H1 (cell line): ENCODE data around the gene DAG1. TPM values are rescaled to one million over a fixed set of nuclear protein-coding genes. Genes with fewer than 3 reads are reported as not detected.

Experiments used
- CTCF ChIA-PET: fragments of 300-600 bp; sonication (Branson Sonifier 250); formaldehyde crosslinking; loops from one replicate; lab custom pipeline; 2021; ENCODE audit not compliant: partially characterized antibody; lab: Charles Lee
- POLR2A ChIA-PET: fragments of 300-600 bp; sonication (Branson Sonifier 250); formaldehyde crosslinking; loops from one replicate; lab custom pipeline; 2021; ENCODE audit warnings: inconsistent platforms; ENCODE audit not compliant: partially characterized antibody; lab: Charles Lee
- DNase-seq, 2 experiments: peaks; one replicate each; pipeline versions ENCODE4 v3.0.0 to v3.0.0-alpha.2; 2010 to 2022; ENCODE audit warnings: low spot score in 2 of 2, low read depth in 1 of 2, mixed read lengths in 1 of 2
- FAIRE-seq: peaks from 2 replicates; lab custom pipeline; 2011; peaks lifted over from hg19 to GRCh38; lab: Jason Lieb, UNC
- H2AFZ ChIP-seq: 2 replicates; pipeline ENCODE4 v1.8.1; 2012; ENCODE audit warnings: low read length, inconsistent platforms
- H2AK5ac ChIP-seq: 2 replicates; pipeline ENCODE4 v1.6.1; 2013; ENCODE audit warnings: low read depth, low read length
- H2BK120ac ChIP-seq: replicated peaks from 2 replicates; pipeline ENCODE3; 2013; ENCODE audit warnings: low read depth, low read length, inconsistent platforms
- H2BK12ac ChIP-seq: 2 replicates; pipeline ENCODE4 v1.6.1; 2013; ENCODE audit warnings: low read depth, low read length
- H2BK15ac ChIP-seq: 2 replicates; pipeline ENCODE4 v1.6.1; 2013; ENCODE audit warnings: low read length
- H2BK20ac ChIP-seq: 2 replicates; pipeline ENCODE4 v1.6.1; 2013; ENCODE audit warnings: low read length
- H2BK5ac ChIP-seq: 2 replicates; pipeline ENCODE4 v1.6.1; 2013; ENCODE audit warnings: low read depth, low read length
- H3K14ac ChIP-seq: 2 replicates; pipeline ENCODE4 v1.6.1; 2013; ENCODE audit warnings: inconsistent platforms; ENCODE audit not compliant: insufficient read length
- H3K18ac ChIP-seq: 2 replicates; pipeline ENCODE4 v1.6.1; 2013; ENCODE audit warnings: low read length; ENCODE audit errors: extremely low read depth
- H3K23ac ChIP-seq: 2 replicates; pipeline ENCODE4 v1.6.1; 2013; ENCODE audit warnings: inconsistent platforms; ENCODE audit not compliant: insufficient read length
- H3K23me2 ChIP-seq: 2 replicates; pipeline ENCODE4 v1.6.1; 2013; ENCODE audit warnings: low read depth, low read length
- H3K27ac ChIP-seq: 2 replicates; pipeline ENCODE4 v1.6.1; 2011; ENCODE audit warnings: low read depth, low read length, inconsistent platforms
- H3K27me3 ChIP-seq, 4 experiments: replicated peaks in 1 of 4; 1 replicate in 1 of 4; 2 replicates in 3 of 4; pipeline versions ENCODE4 v1.6.1 to v1.8.1; 2011 to 2013; ENCODE audit warnings: low read length in 3 of 4, mild to moderate bottlenecking in 3 of 4, inconsistent platforms in 2 of 4, mixed read lengths in 2 of 4, moderate library complexity in 1 of 4; ENCODE audit not compliant: control insufficient read depth in 3 of 4, insufficient read depth in 3 of 4; ENCODE audit errors: extremely low read depth in 1 of 4
- H3K36me3 ChIP-seq, 4 experiments: 2 replicates each; pipeline versions ENCODE4 v1.6.1 to v1.8.1; 2011 to 2013; ENCODE audit warnings: mild to moderate bottlenecking in 4 of 4, low read length in 3 of 4, moderate library complexity in 2 of 4, control low read depth in 1 of 4, inconsistent platforms in 1 of 4; ENCODE audit not compliant: insufficient read depth in 4 of 4, control insufficient read depth in 2 of 4
- H3K4ac ChIP-seq: replicated peaks from 2 replicates; pipeline ENCODE3; 2013; ENCODE audit warnings: low read length, low read depth, mixed read lengths, inconsistent platforms; ENCODE audit not compliant: insufficient read length
- H3K4me1 ChIP-seq, 4 experiments: replicated peaks in 1 of 4; 1 replicate in 1 of 4; 2 replicates in 3 of 4; pipeline versions ENCODE4 v1.6.1 to v1.8.1; 2011 to 2013; ENCODE audit warnings: low read length in 3 of 4, inconsistent platforms in 2 of 4, mixed read lengths in 1 of 4; ENCODE audit not compliant: insufficient read depth in 4 of 4, control insufficient read depth in 3 of 4
- H3K4me2 ChIP-seq, 2 experiments: 2 replicates each; pipeline versions ENCODE4 v1.6.1 to v1.8.1; 2011 to 2013; ENCODE audit warnings: low read depth in 2 of 2, low read length in 2 of 2, control low read depth in 1 of 2, inconsistent platforms in 1 of 2, mild to moderate bottlenecking in 1 of 2; ENCODE audit not compliant: insufficient read depth in 1 of 2
- H3K4me3 ChIP-seq, 4 experiments: fragments of 200-600, 300-600 bp in 1 of 4; sonication (generic), shearing (Covaris generic), sonication (Bioruptor Twin) in 1 of 4; 2 replicates each; pipeline versions ENCODE4 v1.5.1 to v1.8.1; 2011 to 2016; ENCODE audit warnings: low read length in 4 of 4, low read depth in 3 of 4, control low read depth in 2 of 4, inconsistent platforms in 2 of 4, mild to moderate bottlenecking in 2 of 4, mixed read lengths in 1 of 4, moderate library complexity in 1 of 4; ENCODE audit not compliant: insufficient read depth in 2 of 4; ENCODE audit errors: extremely low read depth in 1 of 4
- H3K56ac ChIP-seq: replicated peaks from 2 replicates; pipeline ENCODE3; 2013; ENCODE audit warnings: low read depth, mild to moderate bottlenecking, mixed read lengths, low read length, inconsistent platforms; ENCODE audit not compliant: insufficient read length
- H3K79me1 ChIP-seq: 2 replicates; pipeline ENCODE4 v1.6.1; 2013; ENCODE audit warnings: low read depth, low read length, control low read depth
- H3K79me2 ChIP-seq, 2 experiments: 2 replicates each; pipeline versions ENCODE4 v1.6.1 to v1.8.1; 2012 to 2013; ENCODE audit warnings: low read length in 2 of 2, mild to moderate bottlenecking in 2 of 2, inconsistent platforms in 1 of 2; ENCODE audit not compliant: insufficient read depth in 2 of 2, control insufficient read depth in 1 of 2
- H3K9ac ChIP-seq, 4 experiments: replicated peaks in 1 of 4; 1 replicate in 1 of 4; 2 replicates in 3 of 4; pipeline versions ENCODE4 v1.6.1 to v1.8.1; 2011 to 2013; ENCODE audit warnings: low read depth in 3 of 4, low read length in 3 of 4, control low read depth in 2 of 4, mild to moderate bottlenecking in 2 of 4, moderate library complexity in 2 of 4, inconsistent platforms in 1 of 4; ENCODE audit errors: extremely low read depth in 1 of 4
- H3K9me3 ChIP-seq, 2 experiments: 2 replicates each; pipeline versions ENCODE4 v1.6.1 to v1.8.1; 2012 to 2013; ENCODE audit warnings: mild to moderate bottlenecking in 2 of 2, moderate library complexity in 2 of 2, control low read depth in 1 of 2, inconsistent platforms in 1 of 2, low read depth in 1 of 2, low read length in 1 of 2, mixed read lengths in 1 of 2; ENCODE audit not compliant: insufficient read depth in 2 of 2
- H4K20me1 ChIP-seq, 2 experiments: replicated peaks in 1 of 2; 2 replicates each; pipeline versions ENCODE3 to v1.8.1; 2011 to 2013; ENCODE audit warnings: inconsistent platforms in 2 of 2, low read length in 2 of 2, mild to moderate bottlenecking in 1 of 2; ENCODE audit not compliant: insufficient read depth in 2 of 2, control insufficient read depth in 1 of 2
- H4K5ac ChIP-seq: 2 replicates; pipeline ENCODE4 v1.6.1; 2013; ENCODE audit warnings: low read length, low read depth, mixed read lengths, inconsistent platforms; ENCODE audit not compliant: insufficient read length
- H4K8ac ChIP-seq: 2 replicates; pipeline ENCODE4 v1.8.0; 2013; ENCODE audit warnings: mild to moderate bottlenecking, moderate library complexity, low read length, inconsistent platforms; ENCODE audit not compliant: insufficient read depth; ENCODE audit errors: extremely low read depth
- H4K91ac ChIP-seq: replicated peaks from 2 replicates; pipeline ENCODE3; 2013; ENCODE audit warnings: low read length, mixed read lengths, inconsistent platforms; ENCODE audit not compliant: insufficient read length
- ASH2L ChIP-seq: fragments of 200-600, 300-600 bp; sonication (generic); IDR thresholded peaks from one replicate; pipeline ENCODE4 v1.7.1; 2017; ENCODE audit warnings: low read length
- CHD1 ChIP-seq: IDR thresholded peaks from 2 replicates; pipeline ENCODE4 v1.6.1; 2012; ENCODE audit warnings: low read depth, low read length, improper control_type of control experiment
- EGR1 ChIP-seq: IDR thresholded peaks from 2 replicates; pipeline ENCODE4 v1.6.1; 2011; ENCODE audit warnings: low read depth, low read length, borderline replicate concordance
- EZH2 ChIP-seq: fragments of 200-600 bp; sonication (generic); IDR thresholded peaks from 2 replicates; pipeline ENCODE4 v1.7.1; 2012; ENCODE audit warnings: low read depth, mild to moderate bottlenecking, moderate library complexity, low read length, inconsistent platforms; ENCODE audit not compliant: severe bottlenecking
- HDAC6 ChIP-seq: IDR thresholded peaks from one replicate; pipeline ENCODE4 v1.7.1; 2012; ENCODE audit warnings: low read depth, mild to moderate bottlenecking, inconsistent platforms, low read length, moderate library complexity
- NANOG ChIP-seq: IDR thresholded peaks from 2 replicates; pipeline ENCODE4 v1.6.1; 2011; ENCODE audit warnings: low read length, low read depth, mild to moderate bottlenecking, inconsistent platforms; ENCODE audit not compliant: insufficient read depth, poor library complexity, severe bottlenecking
- SAP30 ChIP-seq: fragments of 300-600 bp; sonication (generic); IDR thresholded peaks from 2 replicates; pipeline ENCODE4 v1.7.1; 2012; ENCODE audit warnings: low read length, moderate library complexity, mild to moderate bottlenecking, inconsistent platforms; ENCODE audit not compliant: insufficient read depth, insufficient replicate concordance
- SP2 ChIP-seq: IDR thresholded peaks from 2 replicates; pipeline ENCODE4 v1.6.1; 2012; ENCODE audit warnings: mild to moderate bottlenecking, low read length, inconsistent platforms
- SRF ChIP-seq: IDR thresholded peaks from 2 replicates; pipeline ENCODE4 v1.6.1; 2011; ENCODE audit warnings: mild to moderate bottlenecking, low read depth, low read length, moderate library complexity
- WGBS, 2 experiments: shearing (Covaris generic) in 1 of 2; methylation state at CpG; one replicate each; pipeline versions ENCODE4 v1.1.6 to v1.1.7; 2013 to 2015; ENCODE audit warnings: low lambda C conversion rate in 2 of 2, mixed read lengths in 2 of 2, inconsistent platforms in 1 of 2, low coverage in 1 of 2, missing lambda C conversion rate in 1 of 2; ENCODE audit not compliant: insufficient replicate concordance in 2 of 2, insufficient coverage in 1 of 2, insufficient read length in 1 of 2; ENCODE audit errors: extremely low coverage in 1 of 2, missing lambda C conversion rate in 1 of 2; 5-methylcytosine and 5-hydroxymethylcytosine counted together
- polyA plus RNA-seq, 7 experiments: library from polyadenylated mRNA; depleted of rRNA in 3 of 7; stranded (reverse) in 5 of 7; unstranded in 2 of 7; fragments of >200 nt in 5 of 7; fragments of 200-250 nt in 2 of 7; gene quantifications; 1 replicate in 5 of 7; 2 replicates in 1 of 7; 4 replicates in 1 of 7; pipeline versions ENCODE4 v1.2.1 to v1.2.3, GENCODE V29; 2011 to 2013; ENCODE audit warnings: missing spikeins in 2 of 7, mixed read lengths in 2 of 7
- total RNA-seq: library from RNA; stranded (reverse); fragmentation: NEBNext Ultra II Directional; extraction: Animal tissue kit (Norgen Biotek cat#: 25700); gene quantifications from 2 replicates; pipeline ENCODE4 v1.2.1, GENCODE V29; 2021
- TF ChIP-seq, protein P1 (sequence below): IDR thresholded peaks from 2 replicates; pipeline ENCODE4 v1.6.1; 2011; ENCODE audit warnings: low read length, improper control_type of control experiment

The DAG1 gene
- total and polyA plus RNA-seq, 2 of the 8 experiments (the other 6 are each of a cell fraction or from before 2014, with no cell fraction given), result 97.5 to 138 TPM

DNA sequence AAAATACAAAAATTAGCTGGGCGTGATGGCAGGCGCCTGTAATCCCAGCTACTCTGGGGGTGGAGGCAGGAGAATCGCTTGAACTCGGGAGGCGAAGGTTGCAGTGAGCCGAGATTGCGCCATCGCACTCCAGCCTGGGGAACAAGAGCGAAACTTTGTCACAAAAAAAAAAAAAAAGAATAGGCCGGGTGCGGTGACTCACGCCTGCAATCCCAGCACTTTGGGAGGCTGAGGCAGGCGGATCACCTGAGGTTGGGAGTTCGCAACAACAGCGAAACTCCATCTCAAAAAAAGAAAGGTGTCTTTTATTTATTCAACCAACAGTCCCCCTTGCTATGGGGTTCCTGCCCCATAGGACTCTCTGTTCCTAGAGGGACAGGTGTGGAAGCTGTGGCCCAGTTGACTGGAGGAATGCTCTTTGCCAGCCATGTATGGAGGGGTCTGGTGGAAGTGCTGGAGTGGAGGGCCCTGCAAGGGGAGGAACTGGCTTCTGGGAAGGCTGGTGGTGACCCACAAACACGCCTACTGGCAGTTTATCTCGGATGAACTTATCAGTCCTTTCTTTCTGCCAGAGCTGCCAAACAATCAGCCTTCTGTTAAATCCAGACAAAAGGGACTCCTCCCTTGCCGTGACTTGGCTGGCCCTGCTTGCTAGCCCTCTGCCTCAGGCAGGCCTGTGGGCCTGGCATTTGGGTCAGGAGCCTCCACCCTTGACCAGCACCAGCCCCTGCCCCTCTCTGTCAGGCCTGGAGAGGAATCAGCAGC lies 4.6 kb upstream of the DAG1 start:
- no peak overlapping the region for H3K9ac ChIP-seq
- no peak overlapping the region for H3K27ac ChIP-seq
- FAIRE-seq, result no peak
- H4K5ac ChIP-seq, result no peak overlapping the region
- H2BK12ac ChIP-seq, result peak overlapping the region; percentile 80; the same call in 1 of the 2 replicates
- H3K9me3 ChIP-seq, result no peaks in the 10 kb centered on the region
- no peaks in the 10 kb centered on the region for H3K79me2 ChIP-seq
- WGBS, 2 experiments, result 93% methylated on average over 18 of the region's 18 CpGs; no CpG with 5 or more reads in 1 of the 2 experiments
- no peak overlapping the region for H3K23ac ChIP-seq
- no peak overlapping the region for H2AK5ac ChIP-seq
- 0 out of 2 replicates have a peak overlapping the region, but pooled peaks have one; percentile 3 for H4K8ac ChIP-seq
- H4K20me1 ChIP-seq, result no peaks in the 10 kb centered on the region
- H2BK15ac ChIP-seq, result 0 out of 2 replicates have a peak overlapping the region, but pooled peaks have one; percentile 74
- no peaks in the 10 kb centered on the region for H3K27me3 ChIP-seq
- H3K36me3 ChIP-seq, result no peaks in the 10 kb centered on the region
- peak overlapping the region; percentile 60 for H2BK5ac ChIP-seq
- no peaks in the 10 kb centered on the region for H3K79me1 ChIP-seq
- no peak overlapping the region for H3K56ac ChIP-seq
- 0 out of 2 replicates have a peak overlapping the region, but pooled peaks have one; percentile 32 for H3K18ac ChIP-seq
- no peak overlapping the region for H3K4ac ChIP-seq
- H3K23me2 ChIP-seq, result peaks cover 8% of the 10 kb centered on the region; the same call in 1 of the 2 replicates
- ChIA-PET POLR2A (interaction anchor here (0.6 to 1.2 kb wide), 4 partner anchors 10 to 496 kb away, joined by 3 to 5 read pairs (median 4); no protein-coding TSS in a partner anchor), CTCF (interaction anchor here (2.0 kb wide), 1 partner anchor 11 kb away, joined by 7 read pairs; no protein-coding TSS in a partner anchor)
- 0 out of 2 replicates have a peak overlapping the region, but pooled peaks have one; percentile 21 for H2BK20ac ChIP-seq
- no peak overlapping the region for H3K4me2 ChIP-seq
- no peak overlapping the region for H3K14ac ChIP-seq
- peaks cover 10 to 28% (median 25%) of the 10 kb centered on the region in 4 experiments for H3K4me1 ChIP-seq
- H2BK120ac ChIP-seq, result no peak overlapping the region
- no peak overlapping the region for H3K4me3 ChIP-seq
- H4K91ac ChIP-seq, result peak overlapping the region; percentile 25
- no peak for DNase-seq
- H2AFZ ChIP-seq, result peak overlapping the region; percentile 26; the same call in 1 of the 2 replicates
- TF ChIP-seq ASH2L (no peak), SAP30 (no peak), NANOG (no peak), HDAC6 (no peak), SP2 (no peak), CHD1 (no peak), EGR1 (no peak), SRF (no peak), EZH2 (no peak)
- TF ChIP-seq, protein P1, sequence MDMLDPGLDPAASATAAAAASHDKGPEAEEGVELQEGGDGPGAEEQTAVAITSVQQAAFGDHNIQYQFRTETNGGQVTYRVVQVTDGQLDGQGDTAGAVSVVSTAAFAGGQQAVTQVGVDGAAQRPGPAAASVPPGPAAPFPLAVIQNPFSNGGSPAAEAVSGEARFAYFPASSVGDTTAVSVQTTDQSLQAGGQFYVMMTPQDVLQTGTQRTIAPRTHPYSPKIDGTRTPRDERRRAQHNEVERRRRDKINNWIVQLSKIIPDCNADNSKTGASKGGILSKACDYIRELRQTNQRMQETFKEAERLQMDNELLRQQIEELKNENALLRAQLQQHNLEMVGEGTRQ, result no peak
